MCF 10A (cell line): ENCODE data around the gene IGSF6. TPM values are rescaled to one million over a fixed set of nuclear protein-coding genes. Genes with fewer than 3 reads are reported as not detected.
"Not testable (repeated sequence)": the region's sequence is repeated elsewhere in the genome, so short reads cannot be mapped to it uniquely, and the experiment has no call there.

Experiments used
- BruUV-seq: library from RNA; stranded (reverse); fragments of 400-500 nt; replicated peaks from 2 replicates; lab custom pipeline; 2021; lab: Mats Ljungman, UMichigan
- CTCF ChIA-PET: fragments of 300-600 bp; sonication (Branson Sonifier 250); formaldehyde crosslinking; extraction: SDS; loops from one replicate; lab custom pipeline; 2021; ENCODE audit warnings: antibody characterized with exemption, inconsistent platforms; lab: Yijun Ruan, JAX
- POLR2A ChIA-PET: fragments of 300-600, 350-650 bp; sonication (Branson Sonifier 250); formaldehyde crosslinking; extraction: SDS; loops from one replicate; lab custom pipeline; 2020; ENCODE audit warnings: antibody characterized with exemption, inconsistent platforms; lab: Yijun Ruan, JAX
- DNase-seq: peaks from one replicate; pipeline ENCODE4 v3.0.0-alpha.2; 2018; ENCODE audit not compliant: unreplicated experiment
- H3K27ac Mint-ChIP-seq: one replicate; pipeline ENCODE4 v1.8.0; 2022; ENCODE audit warnings: mild to moderate bottlenecking, low read depth, mixed read lengths; ENCODE audit not compliant: unreplicated experiment
- H3K27me3 Mint-ChIP-seq: one replicate; pipeline ENCODE4 v1.8.0; 2022; ENCODE audit warnings: mixed read lengths; ENCODE audit not compliant: insufficient read depth, unreplicated experiment
- H3K36me3 Mint-ChIP-seq: one replicate; pipeline ENCODE4 v1.8.0; 2022; ENCODE audit warnings: mild to moderate bottlenecking, moderate library complexity, mixed read lengths; ENCODE audit not compliant: insufficient read depth, unreplicated experiment
- H3K4me1 Mint-ChIP-seq: one replicate; pipeline ENCODE4 v1.8.0; 2022; ENCODE audit warnings: mixed read lengths; ENCODE audit not compliant: insufficient read depth, unreplicated experiment
- H3K4me3 Mint-ChIP-seq: one replicate; pipeline ENCODE4 v1.8.0; 2022; ENCODE audit warnings: mild to moderate bottlenecking, moderate library complexity, mixed read lengths; ENCODE audit not compliant: unreplicated experiment
- H3K9me3 Mint-ChIP-seq: one replicate; pipeline ENCODE4 v1.8.0; 2022; ENCODE audit warnings: mixed read lengths; ENCODE audit not compliant: unreplicated experiment
- CTCF ChIP-seq: fragments of 200-600 bp; IDR thresholded peaks from one replicate; pipeline ENCODE4 v1.8.0; 2022; ENCODE audit warnings: antibody characterized with exemption, mild to moderate bottlenecking; ENCODE audit not compliant: unreplicated experiment
- intact Hi-C: fragments of 100-400 bp; cut with micrococcal nuclease; formaldehyde crosslinking; loops from 2 replicates; pipeline ENCODE4 v1.14.1; 2022
- total RNA-seq: library from RNA; stranded (reverse); gene quantifications from 2 replicates; pipeline ENCODE4 v1.2.3, GENCODE V29; 2022

The IGSF6 gene
- total RNA-seq, 1 experiment from 2014 or later = not detected

- peaks cover 5% of the 10 kb centered on the region for H3K4me1 Mint-ChIP-seq
- no peaks in the 10 kb centered on the region for H3K27me3 Mint-ChIP-seq
- CTCF ChIA-PET = interaction anchor here (0.6 to 10.2 kb wide), 3 partner anchors 11 to 54 kb away, joined by 3 to 174 read pairs (median 104); no protein-coding TSS in a partner anchor
- no TSS peak for BruUV-seq
- no peak for DNase-seq
- peaks cover 23% of the 10 kb centered on the region for H3K36me3 Mint-ChIP-seq
- H3K4me3 Mint-ChIP-seq = no peak overlapping the region
- H3K9me3 Mint-ChIP-seq = no peaks in the 10 kb centered on the region
- TF ChIP-seq CTCF = no peak
- POLR2A ChIA-PET = no interaction called here
- H3K27ac Mint-ChIP-seq = no peak overlapping the region
- intact Hi-C loops = no loop called here
Observed at GRCh38 chr16:21654466-21654865, 2.1 kb upstream of the IGSF6 start.

GRCh38 chr16:21653571-21653970 lies 1.2 kb upstream of the IGSF6 start:
- TF ChIP-seq CTCF = no peak
- Mint-ChIP-seq H3K9me3 (no peaks in the 10 kb centered on the region), H3K4me3 (no peak overlapping the region), H3K36me3 (peaks cover 22% of the 10 kb centered on the region), H3K27me3 (no peaks in the 10 kb centered on the region), H3K27ac (no peak overlapping the region), H3K4me1 (peaks cover 5% of the 10 kb centered on the region)
- POLR2A ChIA-PET = no interaction called here
- CTCF ChIA-PET = interaction anchor here (0.6 to 10.2 kb wide), 2 partner anchors 45 to 54 kb away, joined by 3 to 174 read pairs; no protein-coding TSS in a partner anchor
- intact Hi-C loops = no loop called here
- DNase-seq = no peak
- BruUV-seq = no TSS peak

- H3K4me1 Mint-ChIP-seq = no peaks in the 10 kb centered on the region
- CTCF ChIA-PET = interaction anchor here (0.7 to 0.9 kb wide), 2 partner anchors 16 to 57 kb away, joined by 3 read pairs; no protein-coding TSS in a partner anchor
- no peak overlapping the region for H3K27ac Mint-ChIP-seq
- peaks cover 9% of the 10 kb centered on the region for H3K36me3 Mint-ChIP-seq
- no peaks in the 10 kb centered on the region for H3K9me3 Mint-ChIP-seq
- BruUV-seq = no TSS peak
- POLR2A ChIA-PET = no interaction called here
- TF ChIP-seq CTCF = no peak
- intact Hi-C loops = no loop called here
- no peak overlapping the region for H3K4me3 Mint-ChIP-seq
- H3K27me3 Mint-ChIP-seq = no peaks in the 10 kb centered on the region
- no peak for DNase-seq
Observed at GRCh38 chr16:21651515-21651914, 893 bp downstream of the IGSF6 start.

GRCh38 chr16:21650521-21650920 lies 1.9 kb downstream of the IGSF6 start:
- Mint-ChIP-seq H3K27ac (no peak overlapping the region), H3K9me3 (no peaks in the 10 kb centered on the region), H3K4me1 (no peaks in the 10 kb centered on the region), H3K4me3 (no peak overlapping the region), H3K27me3 (no peaks in the 10 kb centered on the region), H3K36me3 (peaks cover 9% of the 10 kb centered on the region)
- no peak for TF ChIP-seq CTCF
- POLR2A ChIA-PET = no interaction called here
- intact Hi-C loops = no loop called here
- BruUV-seq = no TSS peak
- DNase-seq = no peak
- CTCF ChIA-PET = interaction anchor here (0.7 to 0.9 kb wide), 2 partner anchors 17 to 1990 kb away, joined by 3 read pairs; partner anchors contain the start of gene PALB2

GRCh38 chr16:21649826-21650406 lies 2.5 kb downstream of the IGSF6 start:
- H3K4me1 Mint-ChIP-seq, H3K27me3 Mint-ChIP-seq, intact Hi-C loops, H3K9me3 Mint-ChIP-seq, POLR2A ChIA-PET, BruUV-seq, H3K36me3 Mint-ChIP-seq, H3K4me3 Mint-ChIP-seq, H3K27ac Mint-ChIP-seq, DNase-seq: not testable (repeated sequence)
- CTCF ChIA-PET = interaction anchor here (0.6 to 12.5 kb wide), 5 partner anchors 7 to 1991 kb away, joined by 3 to 104 read pairs (median 4); partner anchors contain the start of gene PALB2
